ENCODE data around the gene TMEM212.

DNA sequence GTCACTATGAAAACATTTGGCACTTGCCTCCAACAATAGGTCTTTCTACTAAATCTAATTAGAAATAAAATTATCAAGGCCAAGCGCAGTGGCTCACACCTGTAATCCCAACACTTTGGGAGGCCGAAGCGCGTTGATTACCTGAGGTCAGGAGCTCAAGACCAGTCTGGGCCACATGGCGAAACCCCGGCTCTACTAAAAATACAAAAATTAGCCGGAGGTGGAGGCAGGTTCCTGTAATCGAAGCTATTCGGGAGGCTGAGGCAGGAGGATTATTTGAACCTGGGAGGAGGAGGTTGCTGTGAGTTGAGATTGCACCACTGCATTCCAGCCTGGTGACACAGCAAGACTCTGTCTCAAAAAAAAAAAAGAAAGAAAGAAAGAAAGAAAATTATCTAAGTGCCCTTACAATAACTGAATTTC, 31.2 kb upstream of the TMEM212 start:
- TF ChIP-seq, protein P1, sequence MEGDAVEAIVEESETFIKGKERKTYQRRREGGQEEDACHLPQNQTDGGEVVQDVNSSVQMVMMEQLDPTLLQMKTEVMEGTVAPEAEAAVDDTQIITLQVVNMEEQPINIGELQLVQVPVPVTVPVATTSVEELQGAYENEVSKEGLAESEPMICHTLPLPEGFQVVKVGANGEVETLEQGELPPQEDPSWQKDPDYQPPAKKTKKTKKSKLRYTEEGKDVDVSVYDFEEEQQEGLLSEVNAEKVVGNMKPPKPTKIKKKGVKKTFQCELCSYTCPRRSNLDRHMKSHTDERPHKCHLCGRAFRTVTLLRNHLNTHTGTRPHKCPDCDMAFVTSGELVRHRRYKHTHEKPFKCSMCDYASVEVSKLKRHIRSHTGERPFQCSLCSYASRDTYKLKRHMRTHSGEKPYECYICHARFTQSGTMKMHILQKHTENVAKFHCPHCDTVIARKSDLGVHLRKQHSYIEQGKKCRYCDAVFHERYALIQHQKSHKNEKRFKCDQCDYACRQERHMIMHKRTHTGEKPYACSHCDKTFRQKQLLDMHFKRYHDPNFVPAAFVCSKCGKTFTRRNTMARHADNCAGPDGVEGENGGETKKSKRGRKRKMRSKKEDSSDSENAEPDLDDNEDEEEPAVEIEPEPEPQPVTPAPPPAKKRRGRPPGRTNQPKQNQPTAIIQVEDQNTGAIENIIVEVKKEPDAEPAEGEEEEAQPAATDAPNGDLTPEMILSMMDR (IDR thresholded peaks at IDR 0.05; ENCODE audit: insufficient read depth, low read depth, low read length): no peak
- TF ChIP-seq EZH2 (IDR thresholded peaks at IDR 0.05; ENCODE audit: insufficient read depth, low read length): no peak
